SK-N-SH treated with all-trans-retinoic acid at 6 μM for 48 hours (cell line): Measurements from ENCODE around the gene TTLL6.

Experiments used
- ATAC-seq: fragments of 200-7000 bp; cut with Tn5 transposase; 3 replicates; pipeline ENCODE4 v1.9.1; 2020; ENCODE audit warnings: mild to moderate bottlenecking, moderate library complexity
- ARNTL ChIP-seq: fragments of 450-650 bp; formaldehyde crosslinking; IDR thresholded peaks from 2 replicates; pipeline ENCODE4 v1.5.0; 2020; ENCODE audit warnings: low read depth, mild to moderate bottlenecking, moderate library complexity, borderline replicate concordance
- BACH2 ChIP-seq: fragments of 250-450 bp; sonication (Bioruptor Pico); IDR thresholded peaks from 2 replicates; pipeline ENCODE4 v1.9.0; 2021; ENCODE audit warnings: mild to moderate bottlenecking, borderline replicate concordance
- CSDC2 ChIP-seq: fragments of 250-450 bp; sonication (Bioruptor Pico); IDR thresholded peaks from 2 replicates; pipeline ENCODE4 v1.5.0; 2020; ENCODE audit warnings: mild to moderate bottlenecking, moderate library complexity
- CSRNP3 ChIP-seq: fragments of 250-450 bp; sonication (Bioruptor Pico); IDR thresholded peaks from 2 replicates; pipeline ENCODE4 v1.5.1; 2021; ENCODE audit warnings: mild to moderate bottlenecking, moderate library complexity
- ESRRG ChIP-seq: fragments of 250-450 bp; sonication (Bioruptor Pico); IDR thresholded peaks from 2 replicates; pipeline ENCODE4 v1.6.1; 2021; ENCODE audit warnings: mild to moderate bottlenecking
- GLIS3 ChIP-seq: fragments of 250-450 bp; sonication (Bioruptor Pico); IDR thresholded peaks from 2 replicates; pipeline ENCODE4 v1.5.0; 2020; ENCODE audit warnings: mild to moderate bottlenecking, moderate library complexity
- ISL1 ChIP-seq: fragments of 250-450 bp; sonication (Bioruptor Pico); IDR thresholded peaks from 2 replicates; pipeline ENCODE4 v2.1.2; 2022; ENCODE audit warnings: mild to moderate bottlenecking, moderate library complexity
- SNAI2 ChIP-seq: fragments of 250-450 bp; sonication (Bioruptor Pico); IDR thresholded peaks from 2 replicates; pipeline ENCODE4 v1.5.0; 2020; ENCODE audit warnings: mild to moderate bottlenecking, moderate library complexity
- TOX ChIP-seq: fragments of 250-450 bp; sonication (Bioruptor Pico); IDR thresholded peaks from 2 replicates; pipeline ENCODE4 v1.8.0; 2021; ENCODE audit warnings: mild to moderate bottlenecking, moderate library complexity, borderline replicate concordance
- ZC3H10 ChIP-seq: fragments of 250-450 bp; sonication (Bioruptor Pico); IDR thresholded peaks from 2 replicates; pipeline ENCODE4 v1.5.1; 2021; ENCODE audit warnings: mild to moderate bottlenecking, moderate library complexity
- ZFP30 ChIP-seq: fragments of 450-650 bp; formaldehyde crosslinking; IDR thresholded peaks from 2 replicates; pipeline ENCODE4 v1.5.0; 2022; ENCODE audit warnings: mild to moderate bottlenecking, moderate library complexity
- ZNF565 ChIP-seq: fragments of 450-650 bp; formaldehyde crosslinking; conservative IDR thresholded peaks from 2 replicates; pipeline ENCODE4 v1.5.0; 2020; ENCODE audit warnings: low read depth, mild to moderate bottlenecking, moderate library complexity
- ZNF70 ChIP-seq: fragments of 450-650 bp; formaldehyde crosslinking; IDR thresholded peaks from 2 replicates; pipeline ENCODE4 v1.5.0; 2020; ENCODE audit warnings: mild to moderate bottlenecking, moderate library complexity
- ZNF8 ChIP-seq: fragments of 450-650 bp; formaldehyde crosslinking; IDR thresholded peaks from 2 replicates; pipeline ENCODE4 v1.5.0; 2020; ENCODE audit warnings: mild to moderate bottlenecking, moderate library complexity
- TF ChIP-seq, protein P1 (sequence below): fragments of 250-450 bp; sonication (Bioruptor Pico); IDR thresholded peaks from 2 replicates; pipeline ENCODE4 v1.8.0; 2021; ENCODE audit warnings: low read depth, mild to moderate bottlenecking, moderate library complexity, borderline replicate concordance
- TF ChIP-seq, protein P2 (sequence below): fragments of 250-450 bp; sonication (Bioruptor Pico); IDR thresholded peaks from 2 replicates; pipeline ENCODE4 v1.5.0; 2020; ENCODE audit warnings: mild to moderate bottlenecking, moderate library complexity
- TF ChIP-seq, protein P3 (sequence below): fragments of 250-450 bp; sonication (Bioruptor Pico); IDR thresholded peaks from 2 replicates; pipeline ENCODE4 v1.5.1; 2020; ENCODE audit warnings: low read depth, mild to moderate bottlenecking, moderate library complexity
- TF ChIP-seq, protein P4 (sequence below): fragments of 250-450 bp; sonication (Bioruptor Pico); IDR thresholded peaks from 2 replicates; pipeline ENCODE4 v1.8.0; 2020; ENCODE audit warnings: mild to moderate bottlenecking, moderate library complexity, borderline replicate concordance

TTLL6 gene

GRCh38 chr17:48779421-48779820 lies 37.6 kb downstream of the TTLL6 start:
- no peak for ATAC-seq
- TF ChIP-seq ESRRG (CRISPR knock-in tag) = no peak
- no peak for TF ChIP-seq TOX (CRISPR knock-in tag)
- TF ChIP-seq ZC3H10 (CRISPR knock-in tag) = no peak
- no peak for TF ChIP-seq ZNF565 (CRISPR knock-in tag)
- TF ChIP-seq ISL1 = no peak
- TF ChIP-seq ARNTL (CRISPR knock-in tag) = no peak
- TF ChIP-seq ZNF8 (CRISPR knock-in tag) = no peak
- TF ChIP-seq ZNF70 (CRISPR knock-in tag) = no peak

DNA sequence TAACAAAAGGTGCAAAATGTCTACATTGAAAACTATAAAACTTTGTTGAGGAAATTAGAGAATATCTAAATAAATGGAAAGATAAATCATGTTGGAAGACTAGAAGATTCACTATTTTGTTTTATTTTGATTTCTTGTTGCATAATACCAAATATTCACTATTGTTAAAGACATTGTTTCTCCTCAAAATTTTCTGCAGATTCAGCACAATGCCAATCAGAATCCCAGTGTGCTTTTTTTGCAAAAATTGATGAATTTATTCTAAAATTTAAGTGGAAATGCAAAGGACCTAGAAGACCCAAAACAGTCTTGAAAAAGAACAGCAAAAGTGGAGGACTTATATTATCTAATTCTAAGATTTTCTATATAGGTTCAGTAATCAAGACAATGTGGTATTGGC lies 40.4 kb downstream of the TTLL6 start:
- TF ChIP-seq SNAI2 (CRISPR knock-in tag) = no peak
- TF ChIP-seq, protein P1, sequence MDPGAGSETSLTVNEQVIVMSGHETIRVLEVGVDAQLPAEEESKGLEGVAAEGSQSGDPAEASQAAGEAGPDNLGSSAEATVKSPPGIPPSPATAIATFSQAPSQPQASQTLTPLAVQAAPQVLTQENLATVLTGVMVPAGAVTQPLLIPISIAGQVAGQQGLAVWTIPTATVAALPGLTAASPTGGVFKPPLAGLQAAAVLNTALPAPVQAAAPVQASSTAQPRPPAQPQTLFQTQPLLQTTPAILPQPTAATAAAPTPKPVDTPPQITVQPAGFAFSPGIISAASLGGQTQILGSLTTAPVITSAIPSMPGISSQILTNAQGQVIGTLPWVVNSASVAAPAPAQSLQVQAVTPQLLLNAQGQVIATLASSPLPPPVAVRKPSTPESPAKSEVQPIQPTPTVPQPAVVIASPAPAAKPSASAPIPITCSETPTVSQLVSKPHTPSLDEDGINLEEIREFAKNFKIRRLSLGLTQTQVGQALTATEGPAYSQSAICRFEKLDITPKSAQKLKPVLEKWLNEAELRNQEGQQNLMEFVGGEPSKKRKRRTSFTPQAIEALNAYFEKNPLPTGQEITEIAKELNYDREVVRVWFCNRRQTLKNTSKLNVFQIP (CRISPR knock-in tag) = no peak
- no peak for TF ChIP-seq CSDC2 (CRISPR knock-in tag)
- no peak for TF ChIP-seq ARNTL (CRISPR knock-in tag)
- TF ChIP-seq, protein P2, sequence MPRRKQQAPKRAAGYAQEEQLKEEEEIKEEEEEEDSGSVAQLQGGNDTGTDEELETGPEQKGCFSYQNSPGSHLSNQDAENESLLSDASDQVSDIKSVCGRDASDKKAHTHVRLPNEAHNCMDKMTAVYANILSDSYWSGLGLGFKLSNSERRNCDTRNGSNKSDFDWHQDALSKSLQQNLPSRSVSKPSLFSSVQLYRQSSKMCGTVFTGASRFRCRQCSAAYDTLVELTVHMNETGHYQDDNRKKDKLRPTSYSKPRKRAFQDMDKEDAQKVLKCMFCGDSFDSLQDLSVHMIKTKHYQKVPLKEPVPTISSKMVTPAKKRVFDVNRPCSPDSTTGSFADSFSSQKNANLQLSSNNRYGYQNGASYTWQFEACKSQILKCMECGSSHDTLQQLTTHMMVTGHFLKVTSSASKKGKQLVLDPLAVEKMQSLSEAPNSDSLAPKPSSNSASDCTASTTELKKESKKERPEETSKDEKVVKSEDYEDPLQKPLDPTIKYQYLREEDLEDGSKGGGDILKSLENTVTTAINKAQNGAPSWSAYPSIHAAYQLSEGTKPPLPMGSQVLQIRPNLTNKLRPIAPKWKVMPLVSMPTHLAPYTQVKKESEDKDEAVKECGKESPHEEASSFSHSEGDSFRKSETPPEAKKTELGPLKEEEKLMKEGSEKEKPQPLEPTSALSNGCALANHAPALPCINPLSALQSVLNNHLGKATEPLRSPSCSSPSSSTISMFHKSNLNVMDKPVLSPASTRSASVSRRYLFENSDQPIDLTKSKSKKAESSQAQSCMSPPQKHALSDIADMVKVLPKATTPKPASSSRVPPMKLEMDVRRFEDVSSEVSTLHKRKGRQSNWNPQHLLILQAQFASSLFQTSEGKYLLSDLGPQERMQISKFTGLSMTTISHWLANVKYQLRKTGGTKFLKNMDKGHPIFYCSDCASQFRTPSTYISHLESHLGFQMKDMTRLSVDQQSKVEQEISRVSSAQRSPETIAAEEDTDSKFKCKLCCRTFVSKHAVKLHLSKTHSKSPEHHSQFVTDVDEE (CRISPR knock-in tag) = no peak
- no peak for TF ChIP-seq ESRRG (CRISPR knock-in tag)
- TF ChIP-seq CSRNP3 (CRISPR knock-in tag) = no peak
- no peak for TF ChIP-seq GLIS3 (CRISPR knock-in tag)
- TF ChIP-seq TOX (CRISPR knock-in tag) = no peak
- TF ChIP-seq ZNF8 (CRISPR knock-in tag) = no peak
- TF ChIP-seq, protein P3, sequence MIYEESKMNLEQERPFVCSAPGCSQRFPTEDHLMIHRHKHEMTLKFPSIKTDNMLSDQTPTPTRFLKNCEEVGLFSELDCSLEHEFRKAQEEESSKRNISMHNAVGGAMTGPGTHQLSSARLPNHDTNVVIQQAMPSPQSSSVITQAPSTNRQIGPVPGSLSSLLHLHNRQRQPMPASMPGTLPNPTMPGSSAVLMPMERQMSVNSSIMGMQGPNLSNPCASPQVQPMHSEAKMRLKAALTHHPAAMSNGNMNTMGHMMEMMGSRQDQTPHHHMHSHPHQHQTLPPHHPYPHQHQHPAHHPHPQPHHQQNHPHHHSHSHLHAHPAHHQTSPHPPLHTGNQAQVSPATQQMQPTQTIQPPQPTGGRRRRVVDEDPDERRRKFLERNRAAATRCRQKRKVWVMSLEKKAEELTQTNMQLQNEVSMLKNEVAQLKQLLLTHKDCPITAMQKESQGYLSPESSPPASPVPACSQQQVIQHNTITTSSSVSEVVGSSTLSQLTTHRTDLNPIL (CRISPR knock-in tag) = no peak
- ATAC-seq = no peak

GRCh38 chr17:48773245-48773644 lies 43.8 kb downstream of the TTLL6 start:
- TF ChIP-seq ISL1 (no peak), ZFP30 (CRISPR knock-in tag) (no peak), BACH2 (CRISPR knock-in tag) (no peak)
- ATAC-seq = no peak

DNA sequence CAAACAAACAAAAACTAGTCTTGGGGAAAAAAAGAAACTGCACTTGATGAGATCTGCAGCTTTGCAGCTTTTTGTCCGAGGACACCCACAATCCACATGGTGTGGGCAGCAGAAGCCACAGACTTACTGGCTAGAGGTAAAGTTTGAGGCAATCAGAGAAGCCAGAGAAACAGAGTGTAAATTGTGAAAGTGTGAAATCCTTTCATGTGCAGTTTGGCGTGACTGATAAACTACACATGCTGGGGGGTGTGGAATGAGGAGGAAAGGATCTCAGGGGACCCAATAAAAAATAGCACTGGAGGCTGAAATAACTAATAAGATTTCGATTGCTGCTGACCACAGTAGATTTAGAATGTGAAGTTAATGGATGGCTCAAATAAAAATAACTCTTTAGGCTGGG lies 46.1 kb downstream of the TTLL6 start:
- ATAC-seq = no peak
- TF ChIP-seq ZNF565 (CRISPR knock-in tag) = no peak
- TF ChIP-seq ESRRG (CRISPR knock-in tag) = no peak
- TF ChIP-seq, protein P3 (CRISPR knock-in tag) = no peak
- TF ChIP-seq, protein P4, sequence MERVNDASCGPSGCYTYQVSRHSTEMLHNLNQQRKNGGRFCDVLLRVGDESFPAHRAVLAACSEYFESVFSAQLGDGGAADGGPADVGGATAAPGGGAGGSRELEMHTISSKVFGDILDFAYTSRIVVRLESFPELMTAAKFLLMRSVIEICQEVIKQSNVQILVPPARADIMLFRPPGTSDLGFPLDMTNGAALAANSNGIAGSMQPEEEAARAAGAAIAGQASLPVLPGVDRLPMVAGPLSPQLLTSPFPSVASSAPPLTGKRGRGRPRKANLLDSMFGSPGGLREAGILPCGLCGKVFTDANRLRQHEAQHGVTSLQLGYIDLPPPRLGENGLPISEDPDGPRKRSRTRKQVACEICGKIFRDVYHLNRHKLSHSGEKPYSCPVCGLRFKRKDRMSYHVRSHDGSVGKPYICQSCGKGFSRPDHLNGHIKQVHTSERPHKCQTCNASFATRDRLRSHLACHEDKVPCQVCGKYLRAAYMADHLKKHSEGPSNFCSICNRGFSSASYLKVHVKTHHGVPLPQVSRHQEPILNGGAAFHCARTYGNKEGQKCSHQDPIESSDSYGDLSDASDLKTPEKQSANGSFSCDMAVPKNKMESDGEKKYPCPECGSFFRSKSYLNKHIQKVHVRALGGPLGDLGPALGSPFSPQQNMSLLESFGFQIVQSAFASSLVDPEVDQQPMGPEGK (CRISPR knock-in tag) = no peak
- TF ChIP-seq, protein P1 (CRISPR knock-in tag) = no peak
- TF ChIP-seq TOX (CRISPR knock-in tag) = no peak
- TF ChIP-seq, all 23 proteins: peak for 0
